ENCODE measurements around the gene COX6B2. TPM values are rescaled to one million over a fixed set of nuclear protein-coding genes. Genes with fewer than 3 reads are reported as not detected.

Gene COX6B2
- total RNA-seq, 1 donor from 2014 or later: 5.2 TPM

GRCh38 chr19:55350620-55351315 lies 3.8 kb downstream of the COX6B2 start:
- TF ChIP-seq, protein P1, sequence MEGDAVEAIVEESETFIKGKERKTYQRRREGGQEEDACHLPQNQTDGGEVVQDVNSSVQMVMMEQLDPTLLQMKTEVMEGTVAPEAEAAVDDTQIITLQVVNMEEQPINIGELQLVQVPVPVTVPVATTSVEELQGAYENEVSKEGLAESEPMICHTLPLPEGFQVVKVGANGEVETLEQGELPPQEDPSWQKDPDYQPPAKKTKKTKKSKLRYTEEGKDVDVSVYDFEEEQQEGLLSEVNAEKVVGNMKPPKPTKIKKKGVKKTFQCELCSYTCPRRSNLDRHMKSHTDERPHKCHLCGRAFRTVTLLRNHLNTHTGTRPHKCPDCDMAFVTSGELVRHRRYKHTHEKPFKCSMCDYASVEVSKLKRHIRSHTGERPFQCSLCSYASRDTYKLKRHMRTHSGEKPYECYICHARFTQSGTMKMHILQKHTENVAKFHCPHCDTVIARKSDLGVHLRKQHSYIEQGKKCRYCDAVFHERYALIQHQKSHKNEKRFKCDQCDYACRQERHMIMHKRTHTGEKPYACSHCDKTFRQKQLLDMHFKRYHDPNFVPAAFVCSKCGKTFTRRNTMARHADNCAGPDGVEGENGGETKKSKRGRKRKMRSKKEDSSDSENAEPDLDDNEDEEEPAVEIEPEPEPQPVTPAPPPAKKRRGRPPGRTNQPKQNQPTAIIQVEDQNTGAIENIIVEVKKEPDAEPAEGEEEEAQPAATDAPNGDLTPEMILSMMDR (IDR thresholded peaks at IDR 0.05): no peak
- no peak for TF ChIP-seq POLR2A (IDR thresholded peaks at IDR 0.05)
- TF ChIP-seq POLR2AphosphoS5 (IDR thresholded peaks at IDR 0.05; ENCODE audit: insufficient read depth in 1 of 2, low read depth in 1 of 2): no peak
- intact Hi-C loops (cut with DNase I): no loop called here
- Histone ChIP-seq H3K27me3 (peaks cover 14% of the 10 kb centered on the region), H3K9me3 (no peaks in the 10 kb centered on the region), H3K4me1 (peaks cover 25% of the 10 kb centered on the region), H3K4me3 (no peak overlapping the region), H3K36me3 (peaks cover 0 to 6% of the 10 kb centered on the region in 2 donors), H3K27ac (no peak overlapping the region)
- DNase-seq (ENCODE audit: extremely low spot score in 2 of 2): no peak

DNA sequence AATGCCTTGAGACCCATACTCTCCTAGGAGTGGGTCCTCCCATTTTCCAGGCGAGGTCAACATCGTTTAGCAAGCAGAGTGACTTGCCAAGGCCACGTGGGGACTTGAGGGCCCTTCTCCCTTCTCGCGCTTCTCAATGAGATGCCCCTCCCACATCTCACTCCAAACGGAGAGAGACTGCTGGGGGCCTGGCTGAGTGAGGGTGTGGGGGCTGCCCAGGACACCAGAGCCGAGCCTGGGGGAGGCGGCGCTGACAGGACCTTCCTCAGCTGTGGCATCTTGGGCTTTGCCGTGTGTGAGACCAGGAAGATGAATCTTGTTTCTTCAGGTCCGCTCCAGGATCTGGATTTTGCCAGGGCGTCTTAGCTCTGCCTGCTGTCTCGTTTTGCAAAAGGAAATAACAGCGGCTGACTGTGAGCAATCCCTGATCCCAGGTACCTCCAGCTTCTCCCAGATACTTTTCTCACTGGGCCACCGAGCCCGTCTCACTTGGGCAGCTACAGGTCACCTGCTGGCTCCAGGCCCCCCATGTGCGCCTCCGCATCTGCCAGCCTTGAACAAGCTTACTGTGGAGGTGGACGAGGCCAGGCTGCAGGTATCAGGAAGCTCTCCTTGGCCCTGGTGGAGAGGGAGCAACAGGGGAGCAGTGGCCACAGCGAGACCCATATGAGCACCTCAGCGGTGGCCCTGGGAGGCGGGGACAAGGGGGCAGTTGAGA lies 6.0 kb downstream of the COX6B2 start:
- TF ChIP-seq POLR2AphosphoS5 (IDR thresholded peaks at IDR 0.05; ENCODE audit: insufficient read depth in 1 of 2, low read depth in 1 of 2): no peak
- intact Hi-C loops (cut with DNase I): no loop called here
- peaks cover 14% of the 10 kb centered on the region for H3K4me1 ChIP-seq
- peaks cover 0 to 6% of the 10 kb centered on the region in 2 donors for H3K36me3 ChIP-seq
- no peaks in the 10 kb centered on the region for H3K9me3 ChIP-seq
- DNase-seq (ENCODE audit: extremely low spot score in 2 of 2): no peak
- H3K27me3 ChIP-seq: peaks cover 4% of the 10 kb centered on the region
- no peak overlapping the region for H3K4me3 ChIP-seq
- no peak overlapping the region for H3K27ac ChIP-seq

DNA sequence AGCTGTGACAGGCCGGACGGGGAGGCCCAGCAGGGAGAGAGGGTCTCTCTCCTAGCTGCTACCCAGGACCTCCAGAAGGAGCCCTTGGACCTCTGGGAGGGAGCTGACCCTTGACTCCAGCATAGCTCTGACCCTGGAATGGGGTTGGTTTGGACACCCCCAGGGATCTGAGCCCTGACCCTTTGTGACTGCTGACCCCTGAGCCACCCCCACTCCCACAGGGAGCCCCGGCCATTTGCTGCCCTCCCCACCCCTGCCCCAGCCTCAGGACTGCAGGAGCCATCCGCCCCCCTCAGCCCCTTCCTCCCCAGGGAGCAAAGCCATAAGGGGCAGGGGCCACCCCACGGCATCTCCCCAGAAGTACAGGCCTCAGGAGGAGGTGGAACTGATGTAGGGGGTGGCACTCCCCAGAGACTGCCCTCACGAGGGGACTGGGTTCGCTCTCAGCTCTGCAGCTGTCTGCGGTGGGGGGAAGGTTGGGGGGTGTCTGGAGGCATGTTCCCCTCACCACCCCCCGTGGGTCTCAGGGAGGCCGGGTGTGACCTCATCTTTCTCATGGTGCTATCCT lies 7.0 kb downstream of the COX6B2 start:
- no peaks in the 10 kb centered on the region for H3K27me3 ChIP-seq
- DNase-seq (ENCODE audit: extremely low spot score in 2 of 2): no peak
- peaks cover 0 to 6% of the 10 kb centered on the region in 2 donors for H3K36me3 ChIP-seq
- H3K27ac ChIP-seq: no peak overlapping the region
- intact Hi-C loops (cut with DNase I): no loop called here
- TF ChIP-seq POLR2AphosphoS5 (IDR thresholded peaks at IDR 0.05; ENCODE audit: insufficient read depth in 1 of 2, low read depth in 1 of 2) (no peak), POLR2A (IDR thresholded peaks at IDR 0.05) (no peak)
- TF ChIP-seq, protein P1 (IDR thresholded peaks at IDR 0.05): no peak
- H3K4me3 ChIP-seq: no peak overlapping the region
- peaks cover 9% of the 10 kb centered on the region for H3K4me1 ChIP-seq
- H3K9me3 ChIP-seq: no peaks in the 10 kb centered on the region

DNA sequence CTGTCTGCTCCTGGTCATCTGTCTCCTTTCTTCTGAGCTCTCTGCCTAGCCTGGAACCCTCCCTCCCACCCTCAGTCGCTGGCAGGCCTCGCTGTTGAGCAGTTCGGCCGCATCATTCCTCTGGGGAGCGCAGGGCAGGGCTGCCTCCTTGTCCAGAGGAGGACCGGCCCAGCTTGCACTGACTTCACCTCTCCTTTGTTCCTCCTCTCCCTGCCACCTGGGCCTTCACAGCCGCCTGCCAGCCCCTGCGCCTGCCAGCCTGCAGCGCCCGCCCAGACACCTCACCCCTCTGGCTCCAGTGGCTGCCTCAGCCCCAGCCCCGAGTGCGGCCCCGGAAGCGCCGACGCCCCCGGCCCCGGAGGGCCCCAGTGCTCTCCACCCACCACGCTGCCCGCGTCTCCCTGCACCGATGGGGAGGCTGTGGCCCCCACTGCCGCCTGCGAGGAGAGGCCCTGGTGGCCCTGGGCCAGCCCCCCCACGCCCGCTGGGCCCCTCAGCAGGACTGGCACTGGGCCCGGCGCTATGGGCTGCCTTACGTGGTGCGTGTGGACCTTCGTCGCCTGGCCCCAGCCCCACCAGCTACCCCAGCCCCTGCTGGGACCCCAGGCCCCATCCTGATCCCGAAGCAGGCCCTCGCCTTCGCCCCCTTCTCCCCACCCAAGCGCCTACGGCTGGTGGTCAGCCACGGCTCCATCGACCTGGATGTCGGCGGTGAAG lies 7.6 kb downstream of the COX6B2 start:
- DNase-seq (ENCODE audit: extremely low spot score in 2 of 2): no peak
- TF ChIP-seq, protein P1 (IDR thresholded peaks at IDR 0.05): no peak
- no peak for TF ChIP-seq POLR2AphosphoS5 (IDR thresholded peaks at IDR 0.05; ENCODE audit: insufficient read depth in 1 of 2, low read depth in 1 of 2)
- no peak for TF ChIP-seq POLR2A (IDR thresholded peaks at IDR 0.05)
- H3K4me1 ChIP-seq: peaks cover 9% of the 10 kb centered on the region
- peaks cover 0 to 6% of the 10 kb centered on the region in 2 donors for H3K36me3 ChIP-seq
- no peaks in the 10 kb centered on the region for H3K27me3 ChIP-seq
- intact Hi-C loops (cut with DNase I): no loop called here
- H3K27ac ChIP-seq: no peak overlapping the region
- no peaks in the 10 kb centered on the region for H3K9me3 ChIP-seq
- no peak overlapping the region for H3K4me3 ChIP-seq

Measured in vagina (tissue), 2 donors.